Globus pallidus (tissue), 1 donor: ENCODE data around the gene MS4A7.

ENCODE experiments used
- DNase-seq: peaks from one replicate; pipeline ENCODE4 v3.0.0-alpha.2; 2015; ENCODE audit warnings: low spot score

Gene MS4A7

DNA sequence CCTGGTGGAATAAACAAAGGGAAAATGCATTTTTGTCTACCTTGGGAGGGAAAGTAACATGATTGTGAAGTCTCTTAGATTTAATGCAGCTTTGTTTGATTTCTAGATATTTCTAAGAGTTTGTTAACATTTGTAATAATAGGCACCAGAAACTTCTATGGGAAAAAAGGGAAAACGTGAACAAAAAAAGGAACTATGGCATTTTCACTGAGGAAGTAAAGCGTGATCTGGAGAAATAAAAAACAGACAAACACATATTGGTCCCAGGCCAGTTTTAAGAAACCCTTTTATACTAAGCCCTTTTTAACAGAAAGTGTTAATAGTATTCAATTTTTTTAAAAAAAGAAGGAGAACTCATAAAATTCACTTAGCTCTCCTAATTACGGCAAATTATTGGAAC, 6.9 kb upstream of the MS4A7 start:
- no peak for DNase-seq

DNA sequence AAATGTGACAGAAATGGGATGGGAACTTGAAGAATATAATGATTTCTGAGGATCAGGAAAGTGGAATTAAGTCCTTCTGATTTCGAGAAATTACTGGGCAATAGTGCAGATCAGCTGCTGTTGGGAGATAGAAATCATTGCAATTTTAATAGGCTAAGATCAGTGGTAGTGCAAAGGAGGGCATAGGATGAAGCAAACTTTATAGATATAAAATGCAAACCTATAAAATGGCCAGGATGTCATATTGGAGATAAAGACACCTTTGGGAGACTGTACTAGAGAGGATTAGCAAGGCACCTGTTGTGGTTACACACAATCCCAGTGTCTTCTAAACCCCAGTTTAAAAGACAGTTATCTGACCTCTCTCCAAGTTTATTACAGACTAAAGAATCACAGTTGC, 6.5 kb upstream of the MS4A7 start:
- DNase-seq, result no peak

DNA sequence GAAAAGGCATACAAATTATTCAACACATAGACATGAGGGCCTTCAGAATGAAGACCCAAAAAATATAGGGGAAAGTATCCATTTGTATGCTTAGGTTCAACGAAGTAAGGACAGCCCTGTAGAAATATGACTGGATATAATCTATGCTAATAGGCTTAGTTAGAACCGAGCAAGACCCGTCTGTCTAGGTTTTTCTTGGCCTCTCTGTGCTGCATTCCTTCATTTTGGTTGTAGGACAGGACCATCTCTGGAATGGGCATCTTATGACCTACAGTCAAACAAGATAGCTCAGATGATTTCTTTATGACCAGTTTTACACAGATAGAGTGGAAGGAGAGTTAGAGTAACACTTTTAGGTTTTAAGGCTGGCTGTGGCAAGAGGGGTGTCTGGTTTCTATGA, 5.6 kb upstream of the MS4A7 start:
- DNase-seq, result no peak

- DNase-seq, result no peak
These were observed 3.0 kb upstream of the MS4A7 start for GRCh38 chr11:60375316-60375715.

DNA sequence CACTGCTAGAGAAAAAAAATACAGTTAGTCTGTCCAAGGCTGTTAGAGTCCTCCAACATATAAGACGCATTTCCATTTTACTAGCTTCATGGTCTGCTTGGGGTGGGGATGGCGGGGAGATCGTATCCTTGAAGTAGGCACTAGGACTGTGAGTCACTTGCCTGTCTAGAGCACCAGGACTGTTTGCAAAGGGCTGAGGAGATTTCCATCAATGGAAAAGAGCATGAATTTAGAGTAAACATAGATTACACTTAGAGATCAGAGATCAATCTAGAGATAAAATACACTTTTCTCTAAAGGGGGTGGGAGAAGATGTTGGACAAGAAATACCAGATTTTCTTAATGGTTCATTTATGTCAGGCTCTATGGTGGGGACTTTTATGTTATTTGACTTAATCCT, 1.7 kb upstream of the MS4A7 start:
- DNase-seq, result no peak

- DNase-seq, result peak; percentile 69
These were observed 763 bp upstream of the MS4A7 start for GRCh38 chr11:60377401-60378136.

- peak; percentile 24 for DNase-seq
These were observed 11.1 kb downstream of the MS4A7 start for GRCh38 chr11:60389279-60389910.

GRCh38 chr11:60390419-60390818, 12.1 kb downstream of the MS4A7 start:
- DNase-seq, result no peak

- DNase-seq, result no peak
These were observed 14.0 kb downstream of the MS4A7 start for GRCh38 chr11:60392361-60392760.

DNA sequence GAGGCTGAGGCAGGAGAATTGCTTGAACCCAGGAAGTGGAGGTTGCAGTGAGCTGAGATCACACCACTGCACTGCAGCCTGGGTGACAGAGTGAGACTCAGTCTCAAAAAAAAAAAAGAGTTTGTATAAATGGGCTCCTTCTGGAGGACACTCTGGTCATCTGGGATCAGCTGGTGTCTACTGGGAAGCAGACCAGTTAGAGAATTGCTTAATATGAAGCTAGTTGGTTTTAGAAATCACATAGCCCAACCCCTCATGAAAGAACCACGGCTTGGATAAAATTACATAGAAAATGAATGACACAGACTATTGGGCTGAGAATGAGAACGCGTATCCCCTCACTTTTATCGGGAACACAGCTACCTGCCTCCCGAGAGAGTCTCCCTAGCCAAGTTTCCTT, 14.7 kb downstream of the MS4A7 start:
- DNase-seq, result no peak

GRCh38 chr11:60394666-60395380, 16.5 kb downstream of the MS4A7 start:
- no peak for DNase-seq

DNA sequence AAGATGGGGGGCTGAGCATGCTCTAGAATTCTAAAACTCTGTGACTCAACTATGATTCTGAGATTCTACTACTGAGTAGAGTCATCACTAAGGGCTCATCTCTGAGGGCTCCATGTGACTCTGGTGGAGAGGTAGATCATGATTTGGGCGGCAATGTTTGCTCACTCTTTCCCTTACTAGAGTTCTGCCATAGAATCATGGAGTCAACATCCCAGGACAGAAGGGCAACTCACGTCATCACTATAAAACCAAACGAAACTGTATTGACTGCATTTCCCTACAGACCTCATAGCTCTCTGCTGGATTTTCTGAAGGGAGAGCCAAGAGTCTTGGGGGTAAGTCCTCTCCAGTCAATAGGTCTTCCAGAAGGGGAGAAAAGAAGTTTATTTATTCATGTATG, 18.1 kb downstream of the MS4A7 start, which contains the start of gene MS4A14:
MS4A14 (plus strand) TSS at position 78 of the 400 bp plus-strand sequence; CDS start at position 198, 120 bp downstream.
- no peak for DNase-seq

DNA sequence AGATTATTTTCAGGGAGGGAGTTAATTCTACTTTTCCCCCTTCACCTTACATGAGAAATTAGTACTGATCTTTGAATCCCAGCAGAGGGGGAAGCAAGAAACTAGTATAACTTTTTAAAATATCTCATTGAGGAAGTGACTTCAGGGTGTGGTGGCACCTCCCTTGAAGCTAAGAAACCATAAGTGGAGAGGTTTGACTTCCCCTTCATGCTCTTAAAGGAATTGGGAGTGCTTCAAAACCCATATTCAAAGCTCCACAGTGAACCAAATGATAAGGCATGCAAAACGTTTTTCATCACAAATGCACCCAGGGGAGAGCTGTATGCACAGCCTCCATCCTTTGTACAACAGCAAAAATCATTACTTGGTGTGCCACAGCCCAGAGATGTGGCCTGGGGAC, 18.5 kb downstream of the MS4A7 start:
- DNase-seq, result peak; percentile 17

GRCh38 chr11:60420015-60420414, 41.7 kb downstream of the MS4A7 start:
- no peak for DNase-seq

- DNase-seq, result no peak
These were observed 44.3 kb downstream of the MS4A7 start for GRCh38 chr11:60422609-60423008.

GRCh38 chr11:60428517-60428916, 50.2 kb downstream of the MS4A7 start:
- no peak for DNase-seq

DNA sequence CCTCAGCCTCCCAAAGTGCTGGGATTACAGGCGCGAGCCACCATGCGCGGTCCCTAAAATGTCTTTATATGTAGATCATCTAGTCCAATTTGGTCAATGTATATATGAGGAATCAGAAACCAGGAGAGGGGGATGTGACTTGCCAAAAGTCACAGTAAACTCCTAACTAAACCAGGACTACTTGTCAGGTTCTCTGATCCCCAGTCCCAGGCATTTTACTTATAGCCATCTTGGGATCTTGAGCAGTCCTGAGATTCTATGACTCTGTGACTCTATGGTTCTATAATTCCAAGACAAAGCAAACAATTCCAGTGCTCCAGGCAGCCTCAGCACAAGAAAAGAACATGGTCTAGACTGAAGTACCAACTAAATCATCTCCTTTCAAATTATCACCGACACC, 50.9 kb downstream of the MS4A7 start, which contains the start of gene MS4A5:
MS4A5 (plus strand) TSS at position 301 of the 400 bp plus-strand sequence. CDS start 103 bp downstream, outside the sequence.
- DNase-seq, result no peak

GRCh38 chr11:60431251-60431650, 52.9 kb downstream of the MS4A7 start:
- DNase-seq, result no peak

- no peak for DNase-seq
These were observed 55.1 kb downstream of the MS4A7 start for GRCh38 chr11:60433401-60433800.
